COLO668 (cell line): Measurements from ENCODE around the gene MORC2.

Experiments
- DNase-seq: peaks from one replicate; lab custom pipeline; 2025; ENCODE audit not compliant: unreplicated experiment; lab: John Stamatoyannopoulos, UW

MORC2 gene

GRCh38 chr22:30889996-30890480 lies 78.5 kb downstream of the MORC2 start:
- DNase-seq: no peak

- no peak for DNase-seq
Observed at GRCh38 chr22:30889268-30889995, 79.1 kb downstream of the MORC2 start.

GRCh38 chr22:30887861-30888260 lies 80.7 kb downstream of the MORC2 start:
- DNase-seq: no peak

DNA sequence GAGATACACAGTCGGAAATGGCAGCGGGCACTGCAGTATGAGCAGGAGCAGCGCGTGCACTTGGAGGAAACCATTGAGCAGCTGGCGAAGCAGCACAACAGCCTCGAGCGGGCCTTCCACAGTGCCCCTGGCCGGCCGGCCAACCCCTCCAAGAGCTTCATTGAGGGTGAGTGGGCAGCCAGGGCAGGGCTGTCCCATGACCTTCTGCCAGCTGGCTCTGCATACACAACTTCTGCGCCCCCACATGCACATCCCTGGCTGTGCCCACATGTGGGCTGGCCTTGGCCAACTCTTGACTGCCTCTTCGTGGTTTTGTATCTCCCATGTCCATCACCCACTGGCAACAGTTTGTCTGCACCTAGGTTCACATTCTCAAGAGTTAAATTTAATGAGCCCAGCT lies 81.1 kb downstream of the MORC2 start:
- no peak for DNase-seq

GRCh38 chr22:30885591-30885990 lies 83.0 kb downstream of the MORC2 start:
- no peak for DNase-seq

- no peak for DNase-seq
Observed at GRCh38 chr22:30885001-30885366, 83.6 kb downstream of the MORC2 start.

DNA sequence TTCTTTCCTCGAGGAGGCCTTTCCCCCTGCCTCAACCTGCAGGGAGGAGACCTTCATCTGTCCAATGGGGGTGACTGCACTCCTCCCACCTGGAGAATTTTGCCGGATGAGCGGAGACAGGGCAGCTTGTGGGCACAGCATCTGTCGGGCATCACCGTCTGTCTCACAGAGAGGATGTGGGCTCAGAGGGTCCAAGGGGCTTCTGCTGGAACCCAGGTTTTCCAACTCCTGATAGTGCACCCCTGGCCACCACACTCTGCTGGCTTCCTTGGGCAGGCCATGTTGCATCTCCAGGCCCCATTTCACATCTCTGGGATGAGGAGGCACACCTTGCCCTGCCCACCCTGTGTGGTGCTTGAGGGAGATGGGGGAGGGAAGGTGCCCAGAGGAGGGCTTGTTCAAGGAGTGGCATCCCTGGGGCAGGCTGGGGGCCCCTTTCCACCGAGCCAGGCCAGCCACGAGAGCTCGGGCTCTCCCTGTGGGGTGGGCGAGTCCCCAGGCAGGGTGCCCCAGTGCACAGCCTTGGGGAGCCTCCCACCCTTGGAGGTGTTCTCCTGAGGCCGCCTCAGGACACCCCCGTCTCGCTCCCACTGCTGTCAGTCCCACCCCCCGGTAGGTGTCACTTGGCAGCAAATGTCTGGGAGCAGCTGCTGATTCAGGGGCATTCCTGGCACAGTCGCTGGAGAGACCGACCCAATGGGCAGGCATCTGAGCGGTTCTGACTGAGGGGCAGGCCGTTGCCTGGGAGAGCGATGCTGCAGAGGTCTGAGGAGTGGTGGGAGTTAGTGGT lies 84.2 kb downstream of the MORC2 start:
- DNase-seq: no peak

GRCh38 chr22:30883586-30884145 lies 84.9 kb downstream of the MORC2 start:
- DNase-seq: no peak

- DNase-seq: no peak
Observed at GRCh38 chr22:30882974-30883533, 85.5 kb downstream of the MORC2 start.

- no peak for DNase-seq
Observed at GRCh38 chr22:30882184-30882717, 86.3 kb downstream of the MORC2 start.

DNA sequence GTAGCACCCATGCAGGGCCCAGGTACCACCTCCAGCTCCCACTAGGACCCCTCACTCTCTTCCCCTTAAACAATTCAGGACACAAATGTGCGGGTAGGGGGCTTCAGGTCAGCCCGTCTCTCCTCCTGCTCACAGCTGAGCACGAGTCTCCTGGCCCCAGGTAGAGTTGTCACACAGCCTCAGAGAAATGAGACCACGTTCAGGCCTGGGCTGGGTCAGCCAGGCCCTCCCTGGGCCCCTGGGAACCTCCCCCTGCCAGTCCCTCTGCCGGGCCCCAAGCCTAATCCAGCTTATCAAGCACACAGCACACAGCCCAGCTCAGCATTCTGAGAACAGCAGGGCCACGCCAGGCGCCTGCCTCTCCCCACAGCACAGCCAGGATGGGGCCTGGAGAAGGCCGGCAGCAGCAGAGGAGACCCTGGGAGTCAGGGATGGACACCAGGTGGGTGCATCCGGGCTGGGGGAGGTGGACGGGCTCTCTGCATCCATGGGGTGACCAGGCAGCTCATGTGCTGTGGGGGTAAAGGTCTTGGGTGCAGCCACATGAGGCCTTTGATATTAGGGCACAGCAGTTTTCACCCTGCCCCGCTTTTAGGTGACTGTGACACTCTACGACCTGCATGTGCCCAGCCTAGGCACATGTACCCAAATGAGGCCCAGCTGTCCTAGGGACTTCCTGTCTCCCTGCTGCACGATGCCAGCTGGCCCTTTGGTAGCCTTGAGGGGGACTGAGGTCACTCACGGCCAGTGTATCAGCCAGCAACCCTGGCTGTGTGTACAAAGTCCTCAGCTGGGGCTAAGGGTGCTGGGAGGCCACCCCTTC lies 87.0 kb downstream of the MORC2 start:
- DNase-seq: no peak

- DNase-seq: no peak
Observed at GRCh38 chr22:30880847-30881246, 87.7 kb downstream of the MORC2 start.

- no peak for DNase-seq
Observed at GRCh38 chr22:30880181-30880601, 88.4 kb downstream of the MORC2 start.

GRCh38 chr22:30879415-30879797 lies 89.2 kb downstream of the MORC2 start:
- DNase-seq: no peak

DNA sequence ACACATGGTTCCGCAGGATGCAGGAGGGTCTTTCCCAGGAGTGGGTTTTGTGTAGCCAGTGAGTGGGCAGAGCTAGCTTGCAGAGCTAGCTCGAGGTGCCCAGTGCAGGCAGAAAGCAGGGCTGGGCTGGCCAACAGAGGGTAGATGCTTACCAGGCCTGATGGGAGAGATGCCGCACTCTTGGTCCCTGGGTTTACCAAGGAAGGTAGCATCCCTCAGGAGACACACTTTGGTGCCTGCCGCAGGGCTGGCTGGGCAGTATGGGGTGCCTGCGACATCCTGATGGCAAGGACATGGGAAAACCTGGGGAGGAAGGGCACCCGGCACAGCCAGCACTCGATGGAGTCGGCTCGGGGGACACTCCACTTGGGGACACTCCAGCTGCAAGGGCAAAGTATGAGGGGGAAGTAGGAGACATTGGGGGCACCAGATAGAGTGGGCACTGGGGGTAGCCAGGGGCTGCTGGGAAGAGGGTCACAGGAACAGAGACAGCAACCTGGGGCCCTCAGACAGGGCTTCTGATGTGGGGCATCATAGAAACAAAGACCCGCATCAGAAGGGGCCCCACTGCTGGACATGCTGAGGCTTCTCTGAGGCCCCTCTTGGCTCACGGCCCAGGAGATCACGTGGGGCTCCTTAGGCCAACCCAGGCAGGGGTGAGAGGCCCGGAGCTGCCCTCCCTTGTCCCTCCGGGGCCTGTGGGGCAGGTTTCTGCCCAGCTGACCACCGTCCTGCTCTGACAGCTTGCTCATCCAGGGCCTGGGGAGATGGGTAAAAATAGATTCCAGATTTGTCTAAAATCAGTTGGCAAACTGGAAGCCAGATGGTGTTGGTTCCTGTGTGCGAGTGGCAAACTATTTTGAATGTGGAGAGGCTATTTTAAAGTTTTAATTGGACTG lies 89.8 kb downstream of the MORC2 start:
- no peak for DNase-seq

DNA sequence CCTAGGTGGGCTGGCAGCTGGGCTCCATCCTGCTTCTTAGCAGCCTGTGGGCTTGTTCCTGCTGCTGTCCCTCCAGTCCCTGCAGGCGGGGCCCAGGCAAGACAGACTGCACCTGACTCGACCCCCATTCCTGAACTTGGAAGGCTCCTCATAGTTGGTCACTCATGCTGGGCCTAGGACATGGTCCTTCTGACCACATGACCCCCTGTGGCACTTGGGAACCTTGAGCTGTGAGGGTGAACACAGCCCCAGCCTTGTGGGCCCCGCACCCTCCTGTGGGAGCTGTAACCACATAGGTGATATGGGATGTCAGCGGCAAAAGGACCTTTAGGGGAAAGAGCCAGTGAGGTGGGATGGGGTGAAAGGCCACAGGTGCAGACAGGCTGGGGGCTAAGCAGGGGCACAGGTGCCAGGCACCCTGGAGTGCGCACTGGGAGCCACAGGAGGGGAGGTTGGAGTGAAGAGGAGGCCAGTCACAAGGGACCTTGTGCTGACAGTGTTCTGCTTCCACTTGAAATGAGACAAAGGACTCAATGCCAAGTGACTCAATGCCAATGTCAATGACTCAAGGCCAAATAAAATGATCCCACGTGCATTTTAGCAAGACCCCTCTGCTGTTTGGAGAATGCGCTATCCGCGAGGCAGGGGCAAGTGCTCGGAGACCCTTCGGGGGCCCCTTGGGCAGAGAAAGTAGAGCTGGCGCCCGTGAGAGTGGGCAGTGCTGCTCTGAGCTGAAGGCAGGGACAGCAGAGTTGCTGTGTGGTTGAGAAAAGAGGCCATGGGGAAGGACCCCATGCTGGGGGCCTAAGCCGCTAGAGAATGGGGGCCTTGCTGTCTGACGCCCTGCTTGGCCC lies 90.7 kb downstream of the MORC2 start:
- DNase-seq: no peak

GRCh38 chr22:30876915-30877553 lies 91.5 kb downstream of the MORC2 start:
- DNase-seq: no peak

GRCh38 chr22:30876221-30876751 lies 92.3 kb downstream of the MORC2 start:
- DNase-seq: no peak
